PC-9 (cell line): Measurements from ENCODE around the gene KRTAP10-7. TPM values are rescaled to one million over a fixed set of nuclear protein-coding genes. Genes with fewer than 3 reads are reported as not detected.
"Not testable (repeated sequence)": the region's sequence is repeated elsewhere in the genome, so short reads cannot be mapped to it uniquely, and the experiment has no call there.

Experiments
- BruUV-seq: library from RNA; stranded (reverse); fragments of 400-500 nt; replicated peaks from 2 replicates; lab custom pipeline; 2021; lab: Mats Ljungman, UMichigan
- CTCF ChIA-PET: fragments of 300-600 bp; sonication (Branson Sonifier 250); formaldehyde crosslinking; loops from one replicate; lab custom pipeline; 2022; ENCODE audit warnings: antibody characterized with exemption; lab: Charles Lee
- POLR2A ChIA-PET: fragments of 300-600 bp; sonication (Branson Sonifier 250); formaldehyde crosslinking; loops from one replicate; lab custom pipeline; 2022; ENCODE audit warnings: antibody characterized with exemption; ENCODE audit not compliant: unreplicated experiment; lab: Charles Lee
- DNase-seq, 2 experiments: peaks; one replicate each; pipeline versions ENCODE4 v3.0.0 to v3.0.0-alpha.2; 2015 to 2022; ENCODE audit warnings: mixed read lengths in 1 of 2
- H2AFZ ChIP-seq: fragments of 200-600 bp; sonication (generic); 2 replicates; pipeline ENCODE4 v1.8.1; 2017; ENCODE audit warnings: antibody characterized with exemption
- H3F3A ChIP-seq: fragments of 200-600 bp; sonication (generic); 2 replicates; pipeline ENCODE4 v1.8.1; 2017; ENCODE audit warnings: antibody characterized with exemption, mild to moderate bottlenecking, low read depth; ENCODE audit not compliant: insufficient read depth
- H3K27ac ChIP-seq: fragments of 200-600 bp; sonication (generic); 2 replicates; pipeline ENCODE4 v1.6.1; 2016; ENCODE audit warnings: mixed run types
- H3K27me3 ChIP-seq: fragments of 200-600 bp; sonication (generic); 2 replicates; pipeline ENCODE4 v1.6.1; 2016; ENCODE audit warnings: low read depth, mixed run types; ENCODE audit not compliant: insufficient read depth
- H3K36me3 ChIP-seq: fragments of 200-600 bp; sonication (generic); 2 replicates; pipeline ENCODE4 v1.6.1; 2016; ENCODE audit warnings: low read depth, mixed run types
- H3K4me1 ChIP-seq: fragments of 200-600 bp; sonication (generic); replicated peaks from 2 replicates; pipeline ENCODE4 v1.6.1; 2016; ENCODE audit warnings: mixed run types; ENCODE audit not compliant: insufficient read depth
- H3K4me2 ChIP-seq: fragments of 200-600 bp; sonication (generic); 2 replicates; pipeline ENCODE4 v1.6.1; 2017; ENCODE audit warnings: mixed run types
- H3K4me3 ChIP-seq: fragments of 200-600 bp; sonication (generic); 2 replicates; pipeline ENCODE4 v1.6.1; 2016; ENCODE audit warnings: mixed run types
- H3K79me2 ChIP-seq: fragments of 200-600 bp; sonication (generic); 2 replicates; pipeline ENCODE4 v1.6.1; 2017; ENCODE audit warnings: low read depth, mixed run types
- H3K9me2 ChIP-seq: fragments of 200-600 bp; sonication (generic); 2 replicates; pipeline ENCODE4 v1.8.1; 2017; ENCODE audit warnings: mild to moderate bottlenecking; ENCODE audit not compliant: insufficient read depth
- H3K9me3 ChIP-seq: fragments of 200-600 bp; sonication (generic); 2 replicates; pipeline ENCODE4 v1.8.1; 2016; ENCODE audit warnings: low read depth; ENCODE audit not compliant: insufficient read depth
- H4K20me1 ChIP-seq: fragments of 200-600 bp; sonication (generic); 2 replicates; pipeline ENCODE4 v1.8.1; 2017; ENCODE audit not compliant: insufficient read depth
- EZH2 ChIP-seq: fragments of 200-600 bp; sonication (generic); IDR thresholded peaks from 2 replicates; pipeline ENCODE4 v1.8.0; 2017; ENCODE audit warnings: antibody characterized with exemption, low read depth
- intact Hi-C: fragments of 100-400 bp; cut with micrococcal nuclease; formaldehyde crosslinking; loops from one replicate; pipeline ENCODE4 v1.10.0; 2022; ENCODE audit not compliant: unreplicated experiment
- total RNA-seq: library from RNA; stranded (reverse); gene quantifications from 2 replicates; pipeline ENCODE4 v1.2.3, GENCODE V29; 2021
- TF ChIP-seq, protein P1 (sequence below): fragments of 200-600 bp; sonication (generic); conservative IDR thresholded peaks from 2 replicates; pipeline ENCODE4 v1.6.1; 2017; ENCODE audit warnings: mixed run types, antibody characterized with exemption, mild to moderate bottlenecking, moderate library complexity

The KRTAP10-7 gene
- total RNA-seq, 1 experiment from 2014 or later = not detected

- no peak for TF ChIP-seq EZH2
- TF ChIP-seq, protein P1, sequence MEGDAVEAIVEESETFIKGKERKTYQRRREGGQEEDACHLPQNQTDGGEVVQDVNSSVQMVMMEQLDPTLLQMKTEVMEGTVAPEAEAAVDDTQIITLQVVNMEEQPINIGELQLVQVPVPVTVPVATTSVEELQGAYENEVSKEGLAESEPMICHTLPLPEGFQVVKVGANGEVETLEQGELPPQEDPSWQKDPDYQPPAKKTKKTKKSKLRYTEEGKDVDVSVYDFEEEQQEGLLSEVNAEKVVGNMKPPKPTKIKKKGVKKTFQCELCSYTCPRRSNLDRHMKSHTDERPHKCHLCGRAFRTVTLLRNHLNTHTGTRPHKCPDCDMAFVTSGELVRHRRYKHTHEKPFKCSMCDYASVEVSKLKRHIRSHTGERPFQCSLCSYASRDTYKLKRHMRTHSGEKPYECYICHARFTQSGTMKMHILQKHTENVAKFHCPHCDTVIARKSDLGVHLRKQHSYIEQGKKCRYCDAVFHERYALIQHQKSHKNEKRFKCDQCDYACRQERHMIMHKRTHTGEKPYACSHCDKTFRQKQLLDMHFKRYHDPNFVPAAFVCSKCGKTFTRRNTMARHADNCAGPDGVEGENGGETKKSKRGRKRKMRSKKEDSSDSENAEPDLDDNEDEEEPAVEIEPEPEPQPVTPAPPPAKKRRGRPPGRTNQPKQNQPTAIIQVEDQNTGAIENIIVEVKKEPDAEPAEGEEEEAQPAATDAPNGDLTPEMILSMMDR = no peak
- Histone ChIP-seq H4K20me1 (no peaks in the 10 kb centered on the region), H3K27me3 (peaks cover 65% of the 10 kb centered on the region), H3K9me2 (no peaks in the 10 kb centered on the region), H3K4me3 (no peak overlapping the region), H3F3A (no peaks in the 10 kb centered on the region), H3K4me2 (no peak overlapping the region), H3K9me3 (no peaks in the 10 kb centered on the region), H3K79me2 (no peaks in the 10 kb centered on the region), H3K4me1 (no peaks in the 10 kb centered on the region), H3K36me3 (no peaks in the 10 kb centered on the region), H2AFZ (no peak overlapping the region), H3K27ac (no peak overlapping the region)
- POLR2A ChIA-PET = no interaction called here
- DNase-seq = no peak
- CTCF ChIA-PET = no interaction called here
- no TSS peak for BruUV-seq
- intact Hi-C loops = no loop called here
Observed at GRCh38 chr21:44599264-44600029, 950 bp upstream of the KRTAP10-7 start.

DNA sequence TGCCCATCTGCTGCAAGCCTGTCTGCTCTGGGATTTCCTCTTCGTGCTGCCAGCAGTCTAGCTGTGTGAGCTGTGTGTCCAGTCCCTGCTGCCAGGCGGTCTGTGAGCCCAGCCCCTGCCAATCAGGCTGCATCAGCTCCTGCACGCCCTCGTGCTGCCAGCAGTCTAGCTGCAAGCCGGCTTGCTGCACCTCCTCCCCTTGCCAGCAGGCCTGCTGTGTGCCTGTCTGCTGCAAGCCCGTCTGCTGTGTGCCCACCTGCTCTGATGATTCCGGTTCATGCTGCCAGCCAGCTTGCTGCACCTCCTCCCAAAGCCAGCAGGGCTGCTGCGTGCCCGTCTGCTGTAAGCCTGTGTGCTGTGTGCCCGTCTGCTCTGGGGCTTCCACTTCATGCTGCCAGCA is 694 bp downstream of the KRTAP10-7 start:
- H3F3A ChIP-seq, intact Hi-C loops, H3K27ac ChIP-seq, POLR2A ChIA-PET, H3K4me3 ChIP-seq, CTCF ChIA-PET, H3K79me2 ChIP-seq, H3K9me3 ChIP-seq, H3K4me1 ChIP-seq, H3K36me3 ChIP-seq, H3K9me2 ChIP-seq, DNase-seq, H3K4me2 ChIP-seq, H4K20me1 ChIP-seq, H2AFZ ChIP-seq, BruUV-seq: not testable (repeated sequence)
- peaks cover 59% of the 10 kb centered on the region for H3K27me3 ChIP-seq

DNA sequence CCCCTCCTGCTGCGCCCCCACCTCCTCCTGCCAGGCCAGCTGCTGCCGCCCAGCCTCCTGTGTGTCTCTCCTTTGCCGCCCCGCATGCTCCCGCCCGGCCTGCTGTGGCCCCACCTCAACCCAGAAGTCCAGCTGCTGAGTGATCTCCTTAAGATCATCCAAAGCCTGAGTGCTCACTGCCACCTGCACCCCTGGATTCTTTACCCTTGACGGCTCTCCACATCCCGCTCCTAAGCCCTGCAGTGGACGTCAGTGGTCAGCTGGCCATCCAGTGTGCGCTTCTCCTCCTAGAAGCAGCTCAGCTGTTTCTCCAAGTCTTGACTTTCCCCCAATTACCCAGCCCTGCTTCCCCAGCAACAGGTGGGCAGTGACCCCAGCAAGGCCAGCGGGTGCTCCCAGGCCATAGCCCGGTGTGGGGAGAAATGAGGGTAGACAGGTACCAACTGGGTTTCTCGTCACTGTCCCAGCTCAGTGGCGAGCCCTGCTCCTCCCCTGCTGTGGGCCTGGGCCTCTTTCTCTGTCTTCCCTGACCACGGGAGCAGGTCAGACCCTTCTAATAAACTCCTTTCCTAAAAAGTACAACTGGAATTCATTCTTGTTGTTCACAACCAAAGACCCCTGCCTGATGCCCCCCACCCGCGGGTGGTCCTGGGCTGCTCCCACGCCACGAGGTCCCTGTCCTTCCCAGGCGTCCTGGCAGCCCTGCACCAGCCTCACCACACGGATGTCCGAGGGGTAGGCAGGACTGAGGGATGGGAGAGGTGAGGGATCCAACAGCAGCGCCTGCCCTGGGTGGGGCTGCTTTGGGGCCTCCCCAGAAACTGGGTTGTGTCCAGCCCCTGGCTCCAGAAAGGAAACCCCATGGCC is 1.4 kb downstream of the KRTAP10-7 start:
- CTCF ChIA-PET = no interaction called here
- POLR2A ChIA-PET = no interaction called here
- no peaks in the 10 kb centered on the region for H3K4me1 ChIP-seq
- TF ChIP-seq, protein P1 = no peak
- TF ChIP-seq EZH2 = no peak
- no peaks in the 10 kb centered on the region for H3K36me3 ChIP-seq
- no peaks in the 10 kb centered on the region for H3K9me3 ChIP-seq
- no peak overlapping the region for H2AFZ ChIP-seq
- no peak overlapping the region for H3K4me3 ChIP-seq
- H3K9me2 ChIP-seq = no peaks in the 10 kb centered on the region
- no peak for DNase-seq
- BruUV-seq = no TSS peak
- H4K20me1 ChIP-seq = no peaks in the 10 kb centered on the region
- H3F3A ChIP-seq = no peaks in the 10 kb centered on the region
- no peak overlapping the region for H3K4me2 ChIP-seq
- H3K79me2 ChIP-seq = no peaks in the 10 kb centered on the region
- H3K27ac ChIP-seq = no peak overlapping the region
- peaks cover 62% of the 10 kb centered on the region for H3K27me3 ChIP-seq
- intact Hi-C loops = no loop called here
